ENCODE results near the gene DLD. TPM values are rescaled to one million over a fixed set of nuclear protein-coding genes. Genes with fewer than 3 reads are reported as not detected.
A peak's percentile ranks its signal among the peaks of the same experiment; 100 is the strongest.

The DLD gene
- total and polyA plus RNA-seq, 2 of the 13 experiments (the other 11 are each of a cell fraction or from before 2014, with no cell fraction given): 56.8 to 95.2 TPM

GRCh38 chr7:107924841-107925504, 34.0 kb downstream of the DLD start (continued):
- no peak for TF ChIP-seq KDM1A (CRISPR knock-in tag; IDR thresholded peaks at IDR 0.05)
- peak; percentile 31; the same call in 1 of the 2 replicates for TF ChIP-seq CEBPB (IDR thresholded peaks at IDR 0.05; ENCODE audit: borderline replicate concordance, low read depth, low read length)

GRCh38 chr7:107926481-107926880, 35.5 kb downstream of the DLD start:
- no peaks in the 10 kb centered on the region for H3K4me1 ChIP-seq (ENCODE audit: insufficient read depth, low read length)
- no peak overlapping the region for H3K27ac ChIP-seq (ENCODE audit: extremely low read length, insufficient read depth, low read length)
- in situ Hi-C loops (cut with HindIII; ENCODE audit: extremely low pct_ligation_motif_present, low pct_unique_long_range_greater_than_20kb) (no loop called here), intact Hi-C loops (cut with micrococcal nuclease; ENCODE audit: unreplicated experiment) (no loop called here)
- CTCF ChIA-PET (ENCODE audit: low intra/inter-chr PET ratio, low total read pairs): no interaction called here
- no peaks in the 10 kb centered on the region; a peak in 1 of 5 replicates for H3K27me3 ChIP-seq (ENCODE audit: control insufficient read depth in 1 of 2, insufficient read depth in 2 of 2, low read length in 2 of 2)
- POLR2A ChIA-PET: no interaction called here
- peaks cover 6 to 81% of the 10 kb centered on the region in 2 experiments for H3K36me3 ChIP-seq (replicated peaks in 1 of 2; ENCODE audit: control insufficient read depth in 1 of 2, insufficient read depth in 2 of 2, low read length in 2 of 2)
- no peak overlapping the region for H2AFZ ChIP-seq (ENCODE audit: low read length)
- no peaks in the 10 kb centered on the region for H4K20me1 ChIP-seq (ENCODE audit: insufficient read depth, low read length)
- no peak for TF ChIP-seq ZNF317 (CRISPR knock-in tag; IDR thresholded peaks at IDR 0.05)
- FAIRE-seq (no peak), ATAC-seq (no peak), DNase-seq (ENCODE audit: low spot score) (no peak)
- WGBS (ENCODE audit: low lambda C conversion rate): 97% methylated on average over 1 of the region's 1 CpG
- no peaks in the 10 kb centered on the region for H3K79me2 ChIP-seq (ENCODE audit: insufficient read depth, low read length)
- no peaks in the 10 kb centered on the region for H3K9me3 ChIP-seq (ENCODE audit: low read length)
- BruUV-seq (replicated peaks): no TSS peak
- no peak overlapping the region for H3K4me2 ChIP-seq (ENCODE audit: low read depth, low read length)
- H3K9ac ChIP-seq (ENCODE audit: insufficient read depth, low read depth, low read length): no peak overlapping the region
- H3K4me3 ChIP-seq (replicated peaks in 1 of 3; ENCODE audit: insufficient read depth in 1 of 3, low read depth in 2 of 3, low read length in 3 of 3): no peak overlapping the region

DNA sequence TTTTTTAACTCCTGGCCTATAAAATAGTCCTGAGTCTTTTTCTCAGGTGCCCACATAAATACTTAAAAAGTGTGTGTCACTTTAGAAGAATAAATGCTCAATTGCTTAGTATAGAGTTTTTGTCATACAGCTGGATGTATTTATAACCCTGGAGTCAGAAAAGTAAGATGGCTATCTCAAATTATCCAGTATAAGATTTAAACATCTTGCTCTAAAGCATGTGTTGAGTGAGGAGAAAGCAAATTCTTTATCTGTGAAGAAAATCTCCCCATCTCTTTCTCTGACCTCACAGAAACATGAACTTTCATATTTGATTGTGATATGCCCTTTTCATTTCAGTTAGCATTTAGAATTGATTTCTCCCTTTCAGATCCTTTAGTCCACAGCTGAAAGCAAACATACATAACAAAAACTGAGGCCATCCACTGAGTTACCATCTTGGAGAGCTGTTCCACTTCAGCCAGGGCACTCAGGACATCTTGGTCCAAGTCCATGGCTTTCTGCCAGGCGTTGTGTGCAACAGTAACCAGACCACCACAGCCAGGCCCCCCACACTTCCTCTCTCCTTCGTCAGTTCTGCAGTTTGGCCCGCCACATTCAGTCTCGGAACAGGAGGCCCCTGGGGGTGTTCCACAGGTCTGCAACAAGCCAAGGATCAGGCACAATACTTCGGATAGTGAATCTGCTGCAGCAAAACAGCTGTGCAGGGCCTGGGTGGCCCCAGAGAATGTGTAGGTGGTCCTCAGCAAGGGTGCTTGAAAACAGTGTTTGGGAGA, 40.9 kb downstream of the DLD start:
- in situ Hi-C loops (cut with HindIII; ENCODE audit: extremely low pct_ligation_motif_present, low pct_unique_long_range_greater_than_20kb) (no loop called here), intact Hi-C loops (cut with micrococcal nuclease; ENCODE audit: unreplicated experiment) (no loop called here)
- WGBS (ENCODE audit: low lambda C conversion rate): 100% methylated on average over 5 of the region's 5 CpGs
- FAIRE-seq (no peak), DNase-seq (ENCODE audit: low spot score) (no peak), ATAC-seq (no peak)
- H3K4me1 ChIP-seq (ENCODE audit: insufficient read depth, low read length): no peaks in the 10 kb centered on the region
- CTCF ChIA-PET (ENCODE audit: low intra/inter-chr PET ratio, low total read pairs): no interaction called here
- H3K27me3 ChIP-seq (ENCODE audit: control insufficient read depth in 1 of 2, insufficient read depth in 2 of 2, low read length in 2 of 2): no peaks in the 10 kb centered on the region; a peak in 1 of 5 replicates
- peaks cover 17 to 68% of the 10 kb centered on the region in 2 experiments for H3K36me3 ChIP-seq (replicated peaks in 1 of 2; ENCODE audit: control insufficient read depth in 1 of 2, insufficient read depth in 2 of 2, low read length in 2 of 2)
- no peak overlapping the region for H3K27ac ChIP-seq (ENCODE audit: extremely low read length, insufficient read depth, low read length)
- H3K79me2 ChIP-seq (ENCODE audit: insufficient read depth, low read length): no peaks in the 10 kb centered on the region
- BruUV-seq (replicated peaks): no TSS peak
- H3K9me3 ChIP-seq (ENCODE audit: low read length): no peaks in the 10 kb centered on the region
- H4K20me1 ChIP-seq (ENCODE audit: insufficient read depth, low read length): no peaks in the 10 kb centered on the region
- POLR2A ChIA-PET: no interaction called here
- no peak overlapping the region for H3K9ac ChIP-seq (ENCODE audit: insufficient read depth, low read depth, low read length)
- no peak overlapping the region for H2AFZ ChIP-seq (ENCODE audit: low read length)
- no peak overlapping the region for H3K4me2 ChIP-seq (ENCODE audit: low read depth, low read length)
- no peak overlapping the region for H3K4me3 ChIP-seq (replicated peaks in 1 of 3; ENCODE audit: insufficient read depth in 1 of 3, low read depth in 2 of 3, low read length in 3 of 3)
- TF ChIP-seq MIER2 (CRISPR knock-in tag; IDR thresholded peaks at IDR 0.05) (no peak), RBM22 (optimal IDR thresholded peaks at IDR 0.05; ENCODE audit: low read length) (peak; percentile 53)

Measured in HepG2 (cell line).